GM18517 (cell line): ENCODE data around the gene MESP1.

Source experiments
- ATAC-seq: cut with Tn5 transposase; IDR thresholded peaks from one replicate; pipeline ENCODE4 v1.9.1; 2021; ENCODE audit warnings: mild to moderate bottlenecking, moderate library complexity; ENCODE audit not compliant: unreplicated experiment

Gene MESP1

DNA sequence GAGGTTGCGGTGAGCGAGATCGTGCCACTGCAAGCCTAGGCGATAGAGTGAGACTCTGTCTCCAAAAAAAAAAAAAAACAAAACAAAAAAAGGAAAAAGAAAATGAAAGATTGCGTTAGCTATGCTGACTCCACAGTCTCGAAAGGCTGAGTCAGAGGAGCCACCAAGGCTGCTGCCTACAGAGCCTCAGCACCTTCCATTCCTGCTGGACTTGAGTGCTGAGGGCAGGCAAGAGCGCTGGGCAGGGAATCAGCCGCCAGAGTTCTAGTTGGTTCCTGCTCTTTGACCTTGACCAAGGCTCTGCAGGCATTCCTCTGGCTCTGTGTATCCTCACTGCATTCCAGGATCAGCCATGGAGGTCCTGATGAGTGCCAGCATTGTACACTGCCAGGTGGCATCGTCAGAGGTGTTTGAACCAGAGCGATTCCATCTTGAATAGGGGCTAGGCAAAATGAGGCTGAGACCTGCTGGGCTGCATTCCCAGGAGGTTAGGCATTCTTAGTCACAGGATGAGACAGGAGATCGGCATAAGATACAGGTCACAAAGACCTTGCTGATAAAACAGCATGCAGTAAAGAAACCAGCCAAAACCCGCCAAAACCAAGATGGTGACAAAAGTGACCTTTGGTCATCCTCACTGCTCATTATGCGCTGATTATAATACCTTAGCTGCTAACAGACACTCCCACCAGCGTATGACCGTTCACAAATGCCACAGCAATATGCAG, 31.0 kb upstream of the MESP1 start:
- no peak for ATAC-seq

DNA sequence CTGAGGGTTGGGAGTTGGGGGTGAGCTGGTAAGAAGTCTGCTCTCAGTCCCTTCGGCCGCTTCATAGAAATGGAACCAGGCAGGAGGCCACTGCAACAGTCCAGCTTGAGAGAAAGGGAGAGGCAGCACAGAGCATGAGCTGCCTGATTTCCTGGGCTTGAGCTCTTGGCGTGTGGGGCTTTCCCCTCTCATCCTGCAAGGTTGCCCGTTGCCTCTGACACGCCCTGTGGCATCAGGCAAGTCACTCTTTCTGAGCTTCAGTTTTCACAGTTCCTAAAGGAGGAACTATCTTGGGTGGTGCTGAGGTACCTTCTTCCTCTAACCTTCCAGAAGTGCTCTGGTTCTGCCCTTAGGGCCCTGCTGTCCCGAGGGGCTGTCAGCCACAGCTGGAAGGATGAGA, 30.0 kb upstream of the MESP1 start:
- ATAC-seq: no peak

DNA sequence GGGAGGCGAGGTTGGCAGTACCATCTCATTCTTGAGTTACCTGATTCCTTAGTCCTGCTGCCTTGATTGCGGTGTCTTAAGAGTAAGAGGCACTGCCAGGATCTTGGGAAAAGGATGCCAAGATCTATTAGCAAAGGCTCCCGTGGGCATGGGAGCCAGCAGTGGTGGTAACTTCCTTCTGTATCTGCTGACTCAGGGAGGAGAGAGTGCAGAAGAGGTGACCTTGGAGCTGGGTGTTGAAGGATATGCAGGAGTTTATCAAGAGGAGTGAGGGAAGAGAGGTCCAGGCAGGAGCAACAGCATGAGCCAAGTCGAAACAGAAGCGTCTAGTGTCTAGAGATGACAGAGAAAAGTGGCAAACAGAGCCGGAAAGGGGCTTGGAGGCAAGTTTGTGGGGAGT, 29.6 kb upstream of the MESP1 start:
- no peak for ATAC-seq

DNA sequence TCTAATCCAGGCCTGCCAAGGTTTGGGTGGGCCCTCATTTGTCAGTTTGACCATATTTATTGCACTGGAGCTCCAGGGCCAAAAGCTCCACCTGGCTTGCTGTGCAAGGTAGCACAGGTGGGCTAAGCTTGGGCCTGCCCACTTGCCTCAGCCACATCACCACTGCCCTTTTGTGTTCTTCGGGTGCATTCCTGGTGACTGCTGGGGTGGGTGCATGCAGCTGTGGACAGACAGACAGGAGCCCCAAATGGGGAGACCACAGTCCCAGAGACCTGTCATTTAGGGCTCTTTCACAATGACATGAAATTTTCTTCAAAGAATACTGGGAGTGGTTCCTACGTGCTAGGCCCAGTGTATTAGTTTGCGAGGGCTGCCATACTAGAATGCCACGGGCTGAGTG, 27.8 kb upstream of the MESP1 start:
- ATAC-seq: no peak

DNA sequence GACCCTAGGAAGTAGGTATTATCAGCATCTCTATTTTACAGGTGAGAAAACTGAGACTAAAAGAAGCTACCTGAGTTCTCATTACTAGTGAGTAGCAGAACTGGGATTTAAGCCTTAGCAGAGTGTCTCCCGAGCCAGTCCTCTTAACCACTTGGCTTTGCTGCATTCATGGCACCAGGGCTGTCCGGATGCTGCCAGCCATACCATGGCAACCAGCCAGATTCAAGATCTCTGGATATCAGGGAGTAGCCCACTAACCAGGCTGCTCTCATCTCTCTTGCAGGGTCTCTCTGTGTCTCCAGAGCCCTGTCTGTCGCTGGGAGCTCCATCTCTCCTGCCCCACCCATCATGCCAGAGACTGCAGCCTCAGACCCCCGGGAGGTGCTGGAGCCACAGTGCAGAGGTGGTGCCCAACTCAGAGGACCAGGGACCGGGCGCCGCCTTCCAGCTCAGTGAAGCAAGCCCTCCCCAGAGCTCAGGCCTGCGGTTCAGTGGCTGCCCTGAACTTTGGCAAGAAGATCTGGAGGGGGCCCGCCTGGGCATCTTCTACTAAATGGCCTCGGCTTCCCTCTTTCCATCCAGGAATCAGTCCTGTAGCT, 26.8 kb upstream of the MESP1 start:
- ATAC-seq: no peak

DNA sequence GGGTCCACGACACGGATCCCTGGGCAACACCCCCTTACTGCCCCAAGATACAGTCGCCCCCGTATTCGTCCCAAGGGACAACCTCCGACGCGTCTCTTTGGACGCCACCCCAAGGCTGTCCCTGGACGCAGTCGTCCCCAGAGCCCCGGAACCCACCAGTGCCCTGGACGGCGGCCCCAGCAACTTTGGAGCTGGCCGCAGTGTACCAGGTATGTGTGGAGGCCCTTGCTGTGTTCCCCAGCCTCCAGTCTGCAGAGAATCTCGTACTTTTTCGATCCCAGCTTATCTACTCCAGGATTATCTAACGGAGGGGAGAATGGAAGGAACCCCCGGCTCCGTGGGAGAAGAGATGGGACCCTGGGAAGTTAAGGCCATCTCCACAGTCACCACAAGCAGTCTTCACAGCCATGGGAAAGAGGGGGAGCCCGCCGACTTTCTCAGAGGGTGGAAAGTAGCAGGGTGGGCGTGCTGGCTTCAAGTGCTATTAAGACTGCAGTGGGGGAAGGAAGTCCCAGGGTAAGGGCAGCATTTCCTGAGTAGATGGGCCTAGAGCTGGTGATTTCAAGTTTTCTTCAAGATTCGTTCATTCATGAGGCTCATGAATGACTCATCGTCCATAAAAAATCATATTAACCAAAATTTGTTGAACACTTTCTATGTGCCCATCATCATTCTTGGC, 26.2 kb upstream of the MESP1 start:
- ATAC-seq: no peak

DNA sequence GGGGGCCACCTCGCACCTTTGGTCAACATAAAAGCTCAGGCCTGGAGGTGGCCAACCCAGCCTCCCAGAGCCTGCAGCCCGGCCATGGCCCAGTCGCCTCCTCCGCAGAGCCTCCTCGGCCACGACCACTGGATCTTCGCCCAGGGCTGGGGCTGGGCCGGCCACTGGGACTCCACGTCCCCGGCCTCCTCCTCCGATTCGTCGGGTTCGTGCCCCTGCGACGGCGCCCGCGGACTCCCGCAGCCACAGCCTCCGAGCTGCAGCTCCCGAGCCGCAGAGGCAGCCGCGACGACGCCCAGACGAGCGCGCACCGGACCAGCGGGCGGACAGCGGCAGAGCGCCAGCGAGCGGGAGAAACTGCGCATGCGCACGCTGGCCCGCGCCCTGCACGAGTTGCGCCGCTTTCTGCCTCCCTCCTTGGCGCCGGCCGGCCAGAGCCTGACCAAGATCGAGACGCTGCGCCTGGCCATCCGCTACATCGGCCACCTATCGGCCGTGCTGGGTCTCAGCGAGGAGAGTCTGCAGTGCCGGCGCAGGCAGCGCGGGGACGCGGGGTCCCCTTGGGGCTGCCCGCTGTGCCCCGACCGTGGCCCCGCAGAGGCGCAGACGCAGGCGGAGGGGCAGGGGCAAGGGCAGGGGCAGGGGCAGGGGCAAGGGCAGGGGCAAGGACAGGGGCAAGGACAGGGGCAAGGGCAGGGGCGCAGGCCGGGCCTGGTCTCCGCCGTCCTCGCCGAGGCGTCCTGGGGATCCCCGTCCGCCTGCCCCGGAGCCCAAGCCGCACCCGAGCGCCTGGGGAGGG, 25.4 kb upstream of the MESP1 start, which contains the start of gene MESP2:
Gene MESP2, plus strand, starts transcription at position 59 of the 799 bp plus-strand sequence. Its CDS starts 26 bp downstream, at position 85.
- ATAC-seq: no peak

DNA sequence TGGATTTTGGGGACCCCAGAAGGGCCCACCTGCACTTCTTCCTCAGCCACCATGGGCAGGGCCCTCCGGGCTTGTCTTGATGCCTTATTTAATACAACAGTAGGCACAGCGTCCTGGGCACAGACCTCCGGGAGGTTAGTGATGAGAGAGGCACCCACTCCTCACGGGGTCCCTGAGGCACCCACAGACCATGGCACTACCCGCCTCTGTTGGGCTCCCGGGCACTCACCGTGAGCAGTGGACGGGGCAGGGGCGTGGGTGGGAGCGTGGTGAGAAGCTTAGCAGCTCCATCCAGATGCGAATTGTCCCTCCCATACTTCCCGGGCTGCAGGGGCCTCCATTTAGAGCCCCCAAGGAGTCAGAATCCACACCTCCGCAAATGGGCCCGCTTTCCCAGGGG, 24.8 kb upstream of the MESP1 start:
- ATAC-seq: no peak

DNA sequence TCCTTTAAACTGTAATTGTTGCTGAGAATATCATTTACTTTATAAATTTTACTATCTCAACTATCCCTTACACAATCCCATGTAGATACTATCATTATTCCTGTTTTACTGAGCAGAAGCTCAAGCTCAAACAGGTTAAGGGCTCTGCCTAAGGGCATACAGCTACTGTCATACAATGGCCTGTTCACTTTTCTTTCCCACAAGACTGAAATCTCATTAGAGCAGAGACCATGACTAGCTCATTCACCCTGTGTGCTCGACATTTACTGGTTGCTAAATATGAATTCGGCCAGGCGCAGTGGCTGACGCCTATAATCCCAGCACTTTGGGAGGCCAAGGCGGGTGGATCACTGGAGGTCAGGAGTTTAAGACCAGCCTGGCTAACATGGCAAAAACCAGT, 23.4 kb upstream of the MESP1 start:
- no peak for ATAC-seq

DNA sequence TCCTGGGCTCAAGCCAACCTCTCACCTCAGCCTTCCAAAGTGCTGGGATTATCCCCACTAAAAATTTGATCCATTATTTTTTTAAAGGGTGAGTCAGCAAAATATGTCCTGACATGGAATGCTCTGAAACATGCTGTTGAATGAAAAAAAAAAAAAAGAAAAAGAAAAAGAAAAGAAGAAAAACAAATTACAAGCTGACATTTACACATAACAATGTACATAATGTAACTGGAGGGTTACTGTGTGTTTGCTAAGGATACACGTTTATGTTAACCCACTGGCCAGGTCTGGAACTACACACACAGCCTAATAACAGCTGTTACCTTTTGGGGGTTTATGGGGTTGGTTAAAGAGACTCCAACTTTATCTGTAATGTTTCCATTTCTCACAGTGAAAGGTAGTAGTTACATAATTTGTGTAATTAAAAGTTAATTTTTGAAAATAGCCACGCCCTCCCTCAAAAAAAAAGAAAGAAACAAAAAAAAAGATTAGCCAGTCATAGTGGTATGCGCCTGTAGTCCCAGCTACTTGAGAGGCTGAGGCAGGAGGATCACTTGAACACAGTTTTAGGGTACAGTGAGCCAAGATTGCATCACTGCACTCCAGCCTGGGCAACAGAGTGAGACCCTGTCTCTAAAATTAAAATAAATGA, 22.0 kb upstream of the MESP1 start:
- no peak for ATAC-seq

DNA sequence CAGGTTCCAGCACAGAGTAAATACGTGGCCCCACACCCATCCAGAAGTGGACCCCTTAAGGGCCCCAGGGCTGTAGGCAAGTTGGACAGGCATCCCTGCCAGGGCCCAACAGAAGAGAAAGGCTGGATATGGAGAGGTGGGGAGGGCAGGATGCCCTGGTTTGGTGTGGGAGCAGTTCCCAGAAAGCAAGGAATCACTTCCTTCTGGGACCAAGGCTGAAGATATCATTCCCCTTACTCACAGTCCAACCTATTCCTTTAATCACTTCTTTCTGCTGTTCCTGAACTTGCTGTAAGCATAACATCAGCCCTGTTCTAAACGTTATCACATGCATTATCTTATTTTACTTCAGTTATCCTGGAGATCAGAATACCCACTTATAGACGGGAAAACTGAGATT, 19.0 kb upstream of the MESP1 start:
- no peak for ATAC-seq

DNA sequence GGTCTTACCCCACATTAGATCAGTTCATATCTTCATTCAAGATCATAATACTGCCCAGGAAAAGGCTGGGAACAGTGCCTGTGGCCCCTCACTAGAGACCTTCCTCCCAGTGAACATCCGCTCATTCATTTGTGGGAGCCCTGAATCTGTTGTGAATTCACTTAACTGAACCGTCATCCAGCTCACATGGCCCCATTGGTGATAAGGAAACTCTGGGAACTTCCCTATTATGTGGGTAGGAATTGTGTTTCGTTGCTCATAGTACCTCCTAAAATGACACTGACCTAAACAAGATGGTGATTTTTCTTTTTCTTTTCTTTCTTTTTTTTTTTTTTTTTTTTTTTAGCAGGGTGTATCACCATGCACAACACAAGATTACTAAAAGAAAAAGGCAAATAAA, 18.3 kb upstream of the MESP1 start:
- ATAC-seq: no peak

DNA sequence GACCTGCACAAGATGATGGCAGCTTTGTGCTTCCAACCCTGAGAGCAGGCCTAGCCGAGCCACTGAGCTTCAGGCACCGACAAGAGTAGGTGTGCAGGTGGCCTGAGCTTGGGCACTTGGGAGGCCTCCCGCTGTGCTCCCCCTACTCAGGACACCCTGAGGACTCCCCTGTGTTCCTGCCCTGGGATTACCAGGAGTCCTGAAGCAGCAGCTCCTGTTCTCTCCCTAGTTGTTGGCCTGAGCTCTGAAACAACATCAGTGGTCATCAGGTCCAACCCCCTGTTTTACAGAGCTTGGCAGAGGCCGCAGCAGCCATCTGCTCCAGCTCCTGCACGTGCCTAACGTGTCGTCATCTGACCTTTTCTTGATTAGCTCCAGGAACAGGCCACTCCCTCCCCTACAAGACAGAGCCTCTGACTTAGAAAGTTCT, 17.0 kb upstream of the MESP1 start:
- ATAC-seq: no peak

DNA sequence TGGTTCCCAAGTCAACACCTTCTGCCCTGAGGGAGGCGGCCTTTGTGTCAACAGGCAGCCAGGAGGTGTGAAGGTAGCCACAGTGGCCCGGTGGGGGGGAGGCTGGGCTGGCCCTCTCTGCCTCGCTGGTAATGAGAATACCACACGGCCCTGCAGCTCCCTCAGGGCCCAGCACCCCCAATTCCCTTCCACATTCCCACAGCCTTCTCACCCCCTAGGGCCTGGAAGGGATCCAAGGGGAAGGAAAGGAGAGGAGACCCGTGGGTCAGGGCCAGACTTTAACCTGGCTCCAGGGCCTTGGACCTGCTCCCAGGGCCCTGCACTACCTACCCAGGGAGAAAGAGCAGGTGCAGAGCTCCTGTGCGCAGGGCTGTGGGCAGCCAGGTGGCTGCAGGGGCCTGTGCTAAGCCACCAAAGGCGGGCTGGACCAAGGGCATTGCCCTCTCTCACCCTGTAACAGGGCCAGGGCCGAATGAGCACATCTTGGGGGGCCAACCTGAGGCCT, 16.4 kb upstream of the MESP1 start:
- ATAC-seq: no peak

DNA sequence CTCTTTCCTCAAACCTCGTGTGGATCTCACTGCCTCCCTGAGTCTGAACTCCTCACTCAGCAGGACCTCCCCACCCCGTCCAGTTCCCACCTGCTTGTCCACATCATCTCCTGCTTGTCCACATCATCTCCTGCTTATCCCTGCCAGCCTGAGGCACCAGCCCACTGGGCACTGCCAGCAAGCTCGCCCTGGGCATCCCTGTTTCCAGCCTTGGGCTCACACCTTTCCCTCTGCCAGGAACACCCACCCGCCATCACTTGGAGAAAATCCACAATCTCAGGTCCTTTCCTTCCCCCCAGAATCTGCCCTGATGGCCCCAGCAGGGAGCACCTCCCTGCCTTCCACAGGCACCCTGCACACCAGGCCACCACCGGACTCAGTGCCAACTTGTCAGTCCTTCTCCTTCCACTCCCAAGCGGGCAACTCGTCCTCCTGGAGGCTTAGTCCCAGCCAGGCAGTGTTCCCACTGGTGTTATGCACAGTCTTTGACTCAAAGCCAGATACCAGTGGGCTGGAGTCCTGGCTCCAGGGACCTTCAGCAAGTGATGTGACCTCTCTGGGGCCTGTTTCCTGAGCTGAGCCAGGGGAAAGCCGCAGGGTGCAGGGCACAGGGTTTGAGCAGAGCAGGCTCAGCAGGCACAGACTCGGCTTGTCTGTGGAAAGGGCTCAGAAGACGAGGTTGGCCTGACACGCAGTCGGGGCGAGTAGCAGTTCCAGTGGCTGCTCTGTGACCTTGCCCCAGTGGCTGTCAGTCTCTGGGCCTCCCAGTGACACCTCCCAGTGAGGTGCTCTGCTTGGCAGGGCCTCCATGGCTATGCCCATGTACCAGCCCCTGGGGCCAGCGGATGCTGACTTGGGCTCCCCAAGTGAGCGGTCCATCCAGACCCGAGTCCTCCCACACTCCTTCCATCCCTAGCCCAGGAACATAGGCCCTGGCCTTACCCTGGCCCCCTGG, 15.6 kb upstream of the MESP1 start:
- no peak for ATAC-seq

DNA sequence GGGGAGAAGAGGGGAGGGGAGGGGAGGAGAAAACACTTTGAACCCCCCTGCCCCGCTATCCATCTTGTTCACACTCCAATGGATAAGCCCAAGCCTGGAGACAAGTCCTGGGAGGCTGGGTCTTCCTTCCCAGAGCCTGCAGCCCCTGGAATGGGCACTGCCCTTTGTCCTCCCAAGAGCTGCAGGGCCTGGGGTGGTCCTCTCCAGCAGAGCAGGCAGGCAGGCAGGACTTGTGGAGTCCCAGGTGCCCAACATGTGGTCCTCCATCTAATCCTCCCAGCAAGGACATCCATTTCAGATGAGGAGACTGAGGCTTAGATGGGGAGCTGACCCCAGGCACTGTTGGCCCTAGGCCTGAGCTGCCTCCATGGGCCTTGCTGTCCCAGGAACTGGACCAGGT, 14.6 kb upstream of the MESP1 start:
- ATAC-seq: no peak

DNA sequence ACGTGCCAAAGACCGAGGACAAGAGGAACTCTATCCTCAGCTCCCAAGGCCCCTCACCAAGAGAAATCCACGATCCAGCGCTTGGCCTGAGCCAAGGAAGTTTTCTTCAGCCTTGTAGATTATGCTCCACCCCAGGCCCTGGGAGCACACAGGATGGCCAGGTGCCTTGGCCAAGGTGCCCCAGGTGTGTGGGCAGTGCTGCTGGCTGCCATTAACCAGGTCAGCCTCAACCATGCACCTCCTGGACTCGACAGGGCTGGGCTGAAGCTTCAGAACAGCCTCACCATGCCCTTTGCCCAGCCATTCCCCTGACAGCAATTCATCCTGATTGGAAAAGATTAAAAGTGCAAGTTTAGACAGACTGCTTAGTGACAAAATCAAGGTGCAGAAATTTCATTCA, 10.9 kb upstream of the MESP1 start:
- ATAC-seq: no peak

DNA sequence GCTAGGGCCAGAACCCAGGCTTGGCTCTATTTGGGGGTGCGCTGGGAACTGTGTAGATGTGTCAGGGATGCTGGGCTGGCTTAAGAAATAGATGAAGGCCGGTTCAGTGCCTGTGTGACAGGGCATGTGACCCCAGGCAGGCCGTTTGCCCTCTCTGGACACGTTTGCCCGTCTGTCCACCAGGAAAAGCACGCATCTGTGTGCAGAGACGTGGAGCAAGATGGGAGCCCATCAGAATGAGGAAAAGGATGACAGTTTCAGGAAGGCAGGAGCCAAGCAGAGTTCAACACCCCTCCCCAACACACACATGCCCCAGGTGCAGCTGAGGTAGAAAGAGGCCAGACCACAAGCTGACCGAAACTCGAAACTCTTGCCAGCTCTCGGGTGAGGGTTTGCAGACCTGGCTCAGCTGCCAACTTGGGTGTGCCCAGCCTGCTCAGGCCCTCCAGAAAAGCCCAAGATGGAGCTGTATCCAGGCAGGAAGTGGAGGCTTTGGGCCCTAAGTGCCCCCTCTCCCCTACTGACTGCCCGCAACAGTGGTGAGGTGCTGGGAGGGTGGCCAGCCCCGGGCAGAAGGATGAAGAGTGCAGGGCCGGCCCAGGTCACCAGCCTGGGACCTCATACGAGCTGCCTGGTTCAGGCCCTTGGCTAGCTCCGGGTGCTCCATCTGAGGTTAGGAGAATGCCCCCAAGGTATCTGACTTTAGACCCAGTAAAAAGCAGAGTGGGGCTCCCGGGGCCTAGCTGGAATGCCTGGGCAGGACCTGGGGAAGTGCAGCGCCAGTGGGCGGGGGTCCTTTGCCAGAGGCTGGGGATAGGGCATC, 10.2 kb upstream of the MESP1 start:
- no peak for ATAC-seq
